PC-3 (cell line): ENCODE results near the gene CTNNA3. TPM values are rescaled to one million over a fixed set of nuclear protein-coding genes. Genes with fewer than 3 reads are reported as not detected.

Source experiments
- ATAC-seq: fragments of 200-7000 bp; cut with Tn5 transposase; 2 replicates; pipeline ENCODE4 v1.9.1; 2020; ENCODE audit warnings: mild to moderate bottlenecking, moderate library complexity
- BruUV-seq: library from RNA; stranded (reverse); fragments of 400-500 nt; replicated peaks from 2 replicates; lab custom pipeline; 2021; lab: Mats Ljungman, UMichigan
- CTCF ChIA-PET: fragments of 300-600 bp; sonication (Branson Sonifier 250); formaldehyde crosslinking; loops from one replicate; lab custom pipeline; 2022; ENCODE audit warnings: antibody characterized with exemption; lab: Charles Lee
- POLR2A ChIA-PET: fragments of 300-600 bp; sonication (Branson Sonifier 250); formaldehyde crosslinking; loops from one replicate; lab custom pipeline; 2022; ENCODE audit warnings: antibody characterized with exemption; ENCODE audit not compliant: unreplicated experiment; lab: Charles Lee
- DNase-seq: peaks from one replicate; pipeline ENCODE4 v3.0.0-alpha.2; 2015
- H2AFZ ChIP-seq: fragments of 300-600 bp; sonication (generic); 2 replicates; pipeline ENCODE4 v1.6.0; 2016; ENCODE audit warnings: antibody characterized with exemption, low read length
- H3F3A ChIP-seq: fragments of 300-600 bp; sonication (generic); one replicate; pipeline ENCODE4 v1.6.0; 2017; ENCODE audit warnings: antibody characterized with exemption, low read length, control low read depth, mild to moderate bottlenecking; ENCODE audit not compliant: unreplicated experiment
- H3K27ac ChIP-seq: fragments of 300-600 bp; sonication (generic); 2 replicates; pipeline ENCODE4 v1.5.1; 2016; ENCODE audit warnings: mild to moderate bottlenecking, low read length
- H3K27me3 ChIP-seq: fragments of 300-600 bp; sonication (generic); 2 replicates; pipeline ENCODE4 v1.6.1; 2016; ENCODE audit warnings: low read length, mixed read lengths
- H3K36me3 ChIP-seq: fragments of 300-600 bp; sonication (generic); 2 replicates; pipeline ENCODE4 v1.6.1; 2016; ENCODE audit warnings: low read depth, mixed run types, low read length, mixed read lengths
- H3K4me1 ChIP-seq: fragments of 300-600 bp; sonication (generic); 2 replicates; pipeline ENCODE4 v1.5.1; 2016; ENCODE audit warnings: low read length; ENCODE audit not compliant: insufficient read depth
- H3K4me2 ChIP-seq: fragments of 300-600 bp; sonication (generic); 2 replicates; pipeline ENCODE4 v1.6.0; 2016; ENCODE audit warnings: low read length
- H3K4me3 ChIP-seq: fragments of 300-600 bp; sonication (generic); 2 replicates; pipeline ENCODE4 v1.5.1; 2016; ENCODE audit warnings: mild to moderate bottlenecking, low read length, mixed read lengths
- H3K79me2 ChIP-seq: fragments of 300-600 bp; sonication (generic); 2 replicates; pipeline ENCODE4 v1.6.1; 2017; ENCODE audit warnings: low read length, mixed read lengths
- H3K9ac ChIP-seq: fragments of 300-600 bp; sonication (generic); 2 replicates; pipeline ENCODE4 v1.6.0; 2016; ENCODE audit warnings: mild to moderate bottlenecking, low read length
- H3K9me2 ChIP-seq: fragments of 300-600 bp; sonication (generic); replicated peaks from 2 replicates; pipeline ENCODE4 v1.6.1; 2016; ENCODE audit warnings: mixed run types, low read length, mixed read lengths
- H3K9me3 ChIP-seq: fragments of 300-600 bp; sonication (generic); 2 replicates; pipeline ENCODE4 v1.6.1; 2016; ENCODE audit warnings: low read length, mixed read lengths
- H4K20me1 ChIP-seq: fragments of 300-600 bp; sonication (generic); 2 replicates; pipeline ENCODE4 v1.6.1; 2016; ENCODE audit warnings: low read length, mixed read lengths
- EZH2 ChIP-seq: fragments of 300-600 bp; sonication (generic); IDR thresholded peaks from one replicate; pipeline ENCODE4 v1.6.1; 2017; ENCODE audit warnings: antibody characterized with exemption, mild to moderate bottlenecking, low read length; ENCODE audit not compliant: unreplicated experiment
- EZH2phosphoT487 ChIP-seq: fragments of 300-600 bp; sonication (generic); IDR thresholded peaks from 2 replicates; pipeline ENCODE4 v1.6.1; 2018; ENCODE audit warnings: mild to moderate bottlenecking, antibody characterized with exemption, low read length, borderline replicate concordance
- intact Hi-C: fragments of 100-400 bp; cut with micrococcal nuclease; formaldehyde crosslinking; loops from 2 replicates; pipeline ENCODE4 v1.9.0; 2023
- total RNA-seq: library from RNA; depleted of rRNA; stranded (reverse); fragments of >200 nt; gene quantifications from 2 replicates; pipeline ENCODE4 v1.2.3, GENCODE V29; 2014
- TF ChIP-seq, protein P1 (sequence below): fragments of 300-600 bp; sonication (generic); conservative IDR thresholded peaks from 2 replicates; pipeline ENCODE4 v1.5.1; 2017; ENCODE audit warnings: antibody characterized with exemption, low read depth, mild to moderate bottlenecking, low read length

CTNNA3 gene
- total RNA-seq, 1 experiment from 2014 or later, result 1.9 TPM

- Histone ChIP-seq H4K20me1 (no peaks in the 10 kb centered on the region), H2AFZ (peak overlapping the region; percentile 77), H3K4me3 (peak overlapping the region; percentile 64), H3K9ac (peak overlapping the region; percentile 46), H3K27me3 (no peaks in the 10 kb centered on the region), H3F3A (no peaks in the 10 kb centered on the region), H3K4me2 (peak overlapping the region; percentile 80), H3K79me2 (no peaks in the 10 kb centered on the region), H3K36me3 (no peaks in the 10 kb centered on the region), H3K9me3 (no peaks in the 10 kb centered on the region), H3K4me1 (peaks cover 20% of the 10 kb centered on the region), H3K27ac (no peak overlapping the region), H3K9me2 (no peaks in the 10 kb centered on the region)
- TF ChIP-seq, protein P1, sequence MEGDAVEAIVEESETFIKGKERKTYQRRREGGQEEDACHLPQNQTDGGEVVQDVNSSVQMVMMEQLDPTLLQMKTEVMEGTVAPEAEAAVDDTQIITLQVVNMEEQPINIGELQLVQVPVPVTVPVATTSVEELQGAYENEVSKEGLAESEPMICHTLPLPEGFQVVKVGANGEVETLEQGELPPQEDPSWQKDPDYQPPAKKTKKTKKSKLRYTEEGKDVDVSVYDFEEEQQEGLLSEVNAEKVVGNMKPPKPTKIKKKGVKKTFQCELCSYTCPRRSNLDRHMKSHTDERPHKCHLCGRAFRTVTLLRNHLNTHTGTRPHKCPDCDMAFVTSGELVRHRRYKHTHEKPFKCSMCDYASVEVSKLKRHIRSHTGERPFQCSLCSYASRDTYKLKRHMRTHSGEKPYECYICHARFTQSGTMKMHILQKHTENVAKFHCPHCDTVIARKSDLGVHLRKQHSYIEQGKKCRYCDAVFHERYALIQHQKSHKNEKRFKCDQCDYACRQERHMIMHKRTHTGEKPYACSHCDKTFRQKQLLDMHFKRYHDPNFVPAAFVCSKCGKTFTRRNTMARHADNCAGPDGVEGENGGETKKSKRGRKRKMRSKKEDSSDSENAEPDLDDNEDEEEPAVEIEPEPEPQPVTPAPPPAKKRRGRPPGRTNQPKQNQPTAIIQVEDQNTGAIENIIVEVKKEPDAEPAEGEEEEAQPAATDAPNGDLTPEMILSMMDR, result no peak
- no peak for TF ChIP-seq EZH2
- TF ChIP-seq EZH2phosphoT487, result no peak
- DNase-seq, result peak; percentile 66
- ChIA-PET POLR2A (no interaction called here), CTCF (interaction anchor here (0.6 kb wide), 1 partner anchor 459 kb away, joined by 5 read pairs; no protein-coding TSS in a partner anchor)
- ATAC-seq, result peak; percentile 75
- no TSS peak for BruUV-seq
- intact Hi-C loops, result loop anchor here (1.0 to 5.0 kb wide), 2 partner anchors 10 to 43 kb away; no protein-coding TSS in a partner anchor
Observed at GRCh38 chr10:66799474-66799873, 896.5 kb downstream of the CTNNA3 start.

- Histone ChIP-seq H3K9me3 (no peaks in the 10 kb centered on the region), H3K27me3 (no peaks in the 10 kb centered on the region), H4K20me1 (no peaks in the 10 kb centered on the region), H3F3A (no peaks in the 10 kb centered on the region), H3K9me2 (no peaks in the 10 kb centered on the region), H3K27ac (no peak overlapping the region), H2AFZ (no peak overlapping the region), H3K4me3 (no peak overlapping the region), H3K9ac (no peak overlapping the region), H3K79me2 (no peaks in the 10 kb centered on the region), H3K4me2 (no peak overlapping the region), H3K36me3 (no peaks in the 10 kb centered on the region), H3K4me1 (peaks cover 20% of the 10 kb centered on the region)
- ChIA-PET POLR2A (no interaction called here), CTCF (no interaction called here)
- intact Hi-C loops, result loop anchor here (5.0 kb wide), 1 partner anchor 46 kb away; no protein-coding TSS in a partner anchor
- TF ChIP-seq, protein P1, result no peak
- no peak for TF ChIP-seq EZH2
- TF ChIP-seq EZH2phosphoT487, result no peak
- DNase-seq (no peak), ATAC-seq (no peak)
- BruUV-seq, result no TSS peak
Observed at GRCh38 chr10:66795866-66796265, 900.1 kb downstream of the CTNNA3 start.

- Histone ChIP-seq H3K36me3 (no peaks in the 10 kb centered on the region), H3K79me2 (no peaks in the 10 kb centered on the region), H3K4me3 (no peak overlapping the region), H3K9me3 (no peaks in the 10 kb centered on the region), H3K4me2 (no peak overlapping the region), H2AFZ (no peak overlapping the region), H3K27me3 (no peaks in the 10 kb centered on the region), H3K9me2 (no peaks in the 10 kb centered on the region), H3K9ac (no peak overlapping the region), H3K27ac (no peak overlapping the region), H3K4me1 (no peaks in the 10 kb centered on the region), H3F3A (no peaks in the 10 kb centered on the region), H4K20me1 (no peaks in the 10 kb centered on the region)
- intact Hi-C loops, result no loop called here
- no peak for ATAC-seq
- BruUV-seq, result no TSS peak
- TF ChIP-seq EZH2, result no peak
- TF ChIP-seq, protein P1, result no peak
- no peak for TF ChIP-seq EZH2phosphoT487
- ChIA-PET POLR2A (interaction anchor here (0.6 kb wide), 2 partner anchors 143 to 714 kb away, joined by 3 read pairs; no protein-coding TSS in a partner anchor), CTCF (no interaction called here)
- DNase-seq, result no peak
Observed at GRCh38 chr10:66792441-66792840, 903.6 kb downstream of the CTNNA3 start.
